ENCODE data around the gene UPK2. TPM values are rescaled to one million over a fixed set of nuclear protein-coding genes. Genes with fewer than 3 reads are reported as not detected.
A peak's percentile ranks its signal among the peaks of the same experiment; 100 is the strongest.

Gene UPK2
- total RNA-seq, 1 experiment from 2014 or later, result 3.5 TPM

- no peak for TF ChIP-seq CTCF (IDR thresholded peaks at IDR 0.05; ENCODE audit: unreplicated experiment)
- H3K36me3 Mint-ChIP-seq (ENCODE audit: insufficient read depth, unreplicated experiment), result peaks cover 87% of the 10 kb centered on the region
- intact Hi-C loops (cut with micrococcal nuclease; ENCODE audit: unreplicated experiment), result no loop called here
- CTCF ChIA-PET, result interaction anchor here (0.6 kb wide), 1 partner anchor 246 kb away, joined by 9 read pairs; no protein-coding TSS in a partner anchor
- H3K27me3 Mint-ChIP-seq (ENCODE audit: unreplicated experiment), result no peaks in the 10 kb centered on the region
- H3K4me3 Mint-ChIP-seq (ENCODE audit: low read depth, unreplicated experiment), result peak overlapping the region; percentile 98
- H3K4me1 Mint-ChIP-seq (ENCODE audit: low read depth, unreplicated experiment), result peaks cover 71% of the 10 kb centered on the region
- DNase-seq, result no peak
- H3K27ac Mint-ChIP-seq (ENCODE audit: unreplicated experiment), result peak overlapping the region; percentile 88
- H3K9me3 Mint-ChIP-seq (ENCODE audit: low read depth, unreplicated experiment), result no peaks in the 10 kb centered on the region
- BruUV-seq (replicated peaks), result no TSS peak
Observed at GRCh38 chr11:118915941-118916841, 39.9 kb upstream of the UPK2 start.

- Mint-ChIP-seq H3K4me3 (ENCODE audit: low read depth, unreplicated experiment) (peak overlapping the region; percentile 98), H3K9me3 (ENCODE audit: low read depth, unreplicated experiment) (no peaks in the 10 kb centered on the region), H3K27me3 (ENCODE audit: unreplicated experiment) (no peaks in the 10 kb centered on the region), H3K27ac (ENCODE audit: unreplicated experiment) (peak overlapping the region; percentile 88), H3K4me1 (ENCODE audit: low read depth, unreplicated experiment) (peaks cover 72% of the 10 kb centered on the region), H3K36me3 (ENCODE audit: insufficient read depth, unreplicated experiment) (peaks cover 84% of the 10 kb centered on the region)
- CTCF ChIA-PET, result interaction anchor here (0.6 kb wide), 1 partner anchor 246 kb away, joined by 9 read pairs; no protein-coding TSS in a partner anchor
- intact Hi-C loops (cut with micrococcal nuclease; ENCODE audit: unreplicated experiment), result no loop called here
- TF ChIP-seq CTCF (IDR thresholded peaks at IDR 0.05; ENCODE audit: unreplicated experiment), result no peak
- no peak for DNase-seq
- TSS peak; percentile 7 for BruUV-seq (replicated peaks)
Observed at GRCh38 chr11:118916842-118917388, 39.2 kb upstream of the UPK2 start.

GRCh38 chr11:118917481-118918127, 38.5 kb upstream of the UPK2 start:
- H3K36me3 Mint-ChIP-seq (ENCODE audit: insufficient read depth, unreplicated experiment), result peaks cover 82% of the 10 kb centered on the region
- CTCF ChIA-PET, result interaction anchor here (0.7 kb wide), 1 partner anchor 27 kb away, joined by 3 read pairs; no protein-coding TSS in a partner anchor

More at GRCh38 chr11:118917481-118918127, 38.5 kb upstream of the UPK2 start:
- no TSS peak for BruUV-seq (replicated peaks)
- Mint-ChIP-seq H3K9me3 (ENCODE audit: low read depth, unreplicated experiment) (no peaks in the 10 kb centered on the region), H3K4me1 (ENCODE audit: low read depth, unreplicated experiment) (peaks cover 66% of the 10 kb centered on the region), H3K27ac (ENCODE audit: unreplicated experiment) (peak overlapping the region; percentile 88), H3K4me3 (ENCODE audit: low read depth, unreplicated experiment) (peak overlapping the region; percentile 98), H3K27me3 (ENCODE audit: unreplicated experiment) (no peaks in the 10 kb centered on the region)
- intact Hi-C loops (cut with micrococcal nuclease; ENCODE audit: unreplicated experiment), result no loop called here
- TF ChIP-seq CTCF (IDR thresholded peaks at IDR 0.05; ENCODE audit: unreplicated experiment), result no peak
- DNase-seq, result peak; percentile 65
